GM19452 (cell line): Measurements from ENCODE around the gene EVC.
"Not testable (repeated sequence)": the region's sequence is repeated elsewhere in the genome, so short reads cannot be mapped to it uniquely, and the experiment has no call there.

Source experiments
- ATAC-seq: cut with Tn5 transposase; IDR thresholded peaks from one replicate; pipeline ENCODE4 v1.9.1; 2021; ENCODE audit not compliant: unreplicated experiment

Gene EVC

GRCh38 chr4:5836943-5837342 is 125.9 kb downstream of the EVC start:
- ATAC-seq: no peak

- ATAC-seq: not testable (repeated sequence)
These were observed 126.5 kb downstream of the EVC start for GRCh38 chr4:5837483-5837882.

- no peak for ATAC-seq
These were observed 128.3 kb downstream of the EVC start for GRCh38 chr4:5839332-5839731.

- ATAC-seq: no peak
These were observed 129.0 kb downstream of the EVC start for GRCh38 chr4:5839751-5840674.

DNA sequence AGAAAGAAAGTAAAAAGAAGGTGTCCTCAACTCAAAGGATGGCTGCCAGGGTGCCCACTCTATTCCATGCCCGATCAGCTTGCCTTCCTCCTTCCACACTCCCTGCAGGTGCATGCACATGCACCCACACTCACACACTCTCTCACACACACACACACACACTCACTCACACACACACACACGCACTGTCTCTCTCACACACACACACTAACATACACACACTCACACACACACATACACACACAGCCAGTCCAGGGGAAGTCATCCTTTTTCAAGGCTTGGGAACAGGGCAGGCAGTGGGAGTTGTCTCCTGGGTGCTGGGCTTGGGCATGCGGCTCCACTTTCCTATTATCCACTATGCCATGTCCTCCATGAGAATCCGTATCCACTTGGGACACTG is 131.5 kb downstream of the EVC start:
- no peak for ATAC-seq

GRCh38 chr4:5843573-5844530 is 132.9 kb downstream of the EVC start:
- ATAC-seq: no peak

DNA sequence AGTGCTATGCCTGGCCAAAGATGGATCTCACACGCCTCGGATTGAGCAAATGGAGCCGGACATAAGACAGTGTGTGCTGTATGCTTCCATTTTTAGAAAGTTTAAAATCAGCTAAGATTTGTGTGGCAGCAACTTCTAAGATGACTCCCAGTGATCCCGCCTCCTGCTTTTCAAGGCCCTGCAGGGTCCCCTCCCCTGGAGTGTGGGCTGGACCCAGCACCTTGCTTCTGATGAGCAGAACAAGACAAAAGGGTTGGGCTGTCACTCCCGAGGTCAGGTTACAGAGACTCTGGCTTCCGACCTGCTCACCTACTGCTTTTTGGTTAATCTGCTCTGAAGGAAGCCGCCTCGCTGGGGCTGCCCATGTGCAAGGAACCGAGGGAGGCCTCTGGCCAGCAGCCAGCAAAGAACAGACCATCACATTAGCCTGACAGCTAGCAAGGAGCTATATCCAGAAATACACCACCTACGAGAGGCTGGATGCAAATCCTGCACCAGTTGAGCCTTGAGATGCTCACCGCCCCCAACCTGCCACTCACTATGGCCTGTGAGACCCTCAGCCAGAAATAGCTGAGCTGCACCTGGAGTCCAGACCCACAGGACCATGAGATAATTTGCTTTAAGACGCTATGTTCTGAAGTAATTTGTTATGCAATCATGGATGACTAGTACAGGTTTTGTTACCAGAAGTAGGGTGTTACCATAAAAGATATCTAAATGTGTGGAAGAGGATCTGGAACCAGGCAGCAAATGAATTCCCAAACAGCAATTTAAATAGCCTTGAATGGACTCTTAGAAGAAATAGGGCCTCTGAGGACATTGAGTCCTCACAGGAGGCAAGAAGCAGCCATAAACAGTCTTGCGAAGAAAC is 134.3 kb downstream of the EVC start:
- ATAC-seq: no peak

- ATAC-seq: no peak
These were observed 140.8 kb downstream of the EVC start for GRCh38 chr4:5851637-5852301.

- ATAC-seq: no peak
These were observed 141.7 kb downstream of the EVC start for GRCh38 chr4:5852523-5853202.

GRCh38 chr4:5854929-5855328 is 143.9 kb downstream of the EVC start:
- ATAC-seq: no peak

DNA sequence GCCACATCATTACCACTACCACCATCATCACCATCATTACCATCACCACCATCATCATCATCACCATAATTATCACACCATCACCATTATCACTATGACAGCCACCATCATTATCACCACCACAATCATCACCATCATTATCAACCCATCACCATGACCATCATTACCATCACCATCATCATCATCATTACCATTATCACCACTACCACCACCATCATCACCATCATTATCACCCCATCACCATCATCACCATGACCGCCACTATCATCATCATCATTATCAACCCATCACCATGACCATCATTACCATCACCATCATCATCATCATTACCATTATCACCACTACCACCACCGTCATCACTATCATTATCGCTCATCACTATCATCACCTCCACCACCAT is 145.4 kb downstream of the EVC start:
- ATAC-seq: not testable (repeated sequence)

GRCh38 chr4:5857199-5857598 is 146.2 kb downstream of the EVC start:
- ATAC-seq: no peak

DNA sequence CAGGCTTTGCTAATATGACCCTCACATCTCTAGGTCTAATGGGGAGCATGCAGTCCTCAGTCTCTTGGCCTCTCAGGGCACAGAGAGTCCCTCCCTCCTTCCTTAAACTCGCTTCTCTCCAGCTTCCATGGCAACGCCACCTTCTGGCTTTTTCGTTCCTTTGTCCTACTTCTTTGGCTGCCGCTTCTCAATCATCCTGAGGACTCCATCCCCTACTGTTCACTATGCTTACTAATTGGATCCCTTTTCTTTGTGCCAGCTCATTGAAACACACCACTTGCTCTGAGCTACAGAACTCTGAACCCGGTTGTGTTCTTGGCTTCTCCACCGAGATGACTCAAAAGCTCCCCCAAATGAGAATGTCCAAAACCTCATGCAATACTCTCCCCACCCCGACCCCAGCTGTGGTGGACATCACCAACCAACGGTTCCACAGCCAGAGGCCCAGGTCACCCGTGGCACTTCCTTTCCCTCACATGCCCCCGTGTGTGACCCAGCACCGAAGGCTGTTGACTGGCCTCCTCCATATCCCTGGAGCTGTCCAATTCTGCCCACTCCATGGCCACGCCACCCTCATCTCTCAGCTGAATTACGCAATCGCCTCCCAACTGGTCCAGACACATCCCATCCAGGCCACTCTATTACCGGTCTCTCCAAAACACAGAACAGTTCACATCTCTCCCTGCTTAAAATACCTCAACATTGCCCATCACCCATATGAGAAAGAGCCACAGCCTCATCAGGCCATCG is 147.2 kb downstream of the EVC start:
- no peak for ATAC-seq

DNA sequence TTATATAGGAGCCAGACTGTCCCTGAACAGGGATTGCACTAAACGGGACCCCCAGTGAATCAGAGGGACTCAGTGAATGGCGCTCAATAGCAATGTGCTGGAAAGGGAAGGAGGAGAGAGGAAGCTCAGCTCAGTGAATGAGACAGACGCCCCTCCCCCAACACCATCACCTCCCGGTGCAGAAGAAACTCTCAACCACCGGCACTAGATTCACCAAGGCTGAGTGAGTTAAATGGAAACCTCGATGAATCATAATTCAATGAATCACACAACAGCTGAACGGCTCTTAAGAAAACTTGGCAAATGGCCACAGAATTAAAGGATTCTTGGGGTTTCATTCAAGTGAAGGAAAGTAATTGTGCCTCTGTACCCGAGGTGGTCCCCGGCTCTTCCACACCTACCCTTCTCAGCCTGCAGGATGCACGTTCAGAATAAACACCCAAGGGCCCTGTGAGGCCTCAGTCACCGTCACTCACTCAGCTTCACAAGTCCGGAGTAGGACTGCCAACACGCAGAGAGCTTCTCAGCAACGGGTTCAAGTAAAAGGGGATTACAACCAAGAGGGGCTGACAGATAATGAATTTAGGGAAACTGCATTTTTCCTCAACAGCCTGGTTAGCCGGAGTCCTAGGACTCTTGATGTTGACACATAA is 152.6 kb downstream of the EVC start:
- no peak for ATAC-seq
